Caco-2 (cell line): ENCODE results near the gene ANKRD13A. TPM values are rescaled to one million over a fixed set of nuclear protein-coding genes. Genes with fewer than 3 reads are reported as not detected.
A peak's percentile ranks its signal among the peaks of the same experiment; 100 is the strongest.

Experiments
- BruUV-seq: library from RNA; stranded (reverse); fragments of 400-500 nt; replicated peaks from 2 replicates; lab custom pipeline; 2021; lab: Mats Ljungman, UMichigan
- CTCF ChIA-PET: fragments of 300-600 bp; sonication (Branson Sonifier 250); formaldehyde crosslinking; loops from one replicate; lab custom pipeline; 2022; ENCODE audit warnings: antibody characterized with exemption; lab: Charles Lee
- POLR2A ChIA-PET: fragments of 300-600 bp; sonication (Branson Sonifier 250); formaldehyde crosslinking; loops from one replicate; lab custom pipeline; 2022; ENCODE audit warnings: antibody characterized with exemption; lab: Charles Lee
- DNase-seq, 2 experiments: peaks; one replicate each; pipeline versions ENCODE4 v3.0.0 to v3.0.0-alpha.2; 2020 to 2022
- H3K27me3 ChIP-seq: replicated peaks from 2 replicates; pipeline ENCODE4 v1.6.0; 2011; ENCODE audit warnings: low read length; ENCODE audit not compliant: control insufficient read depth, insufficient read depth
- H3K36me3 ChIP-seq: 2 replicates; pipeline ENCODE4 v1.5.1; 2011; ENCODE audit warnings: low read length; ENCODE audit not compliant: control insufficient read depth, insufficient read depth
- H3K4me1 ChIP-seq: fragments of 250-450 bp; sonication (Bioruptor Pico); 2 replicates; pipeline ENCODE4 v1.5.1; 2020; ENCODE audit warnings: mild to moderate bottlenecking
- H3K4me3 ChIP-seq: 2 replicates; pipeline ENCODE4 v1.5.1; 2011; ENCODE audit warnings: low read depth, mild to moderate bottlenecking, control low read depth, low read length
- H3K9me3 ChIP-seq: fragments of 250-450 bp; sonication (Bioruptor Pico); 2 replicates; pipeline ENCODE4 v1.5.1; 2020; ENCODE audit warnings: mild to moderate bottlenecking, moderate library complexity
- H3K27ac Mint-ChIP-seq: one replicate; pipeline ENCODE4 v1.8.0; 2022; ENCODE audit warnings: mixed read lengths; ENCODE audit not compliant: unreplicated experiment
- H3K27me3 Mint-ChIP-seq: one replicate; pipeline ENCODE4 v1.8.0; 2022; ENCODE audit warnings: mixed read lengths; ENCODE audit not compliant: insufficient read depth, unreplicated experiment
- H3K36me3 Mint-ChIP-seq: one replicate; pipeline ENCODE4 v1.8.0; 2022; ENCODE audit warnings: mild to moderate bottlenecking, mixed read lengths; ENCODE audit not compliant: insufficient read depth, unreplicated experiment
- H3K4me1 Mint-ChIP-seq: one replicate; pipeline ENCODE4 v1.8.0; 2022; ENCODE audit warnings: low read depth, mixed read lengths; ENCODE audit not compliant: unreplicated experiment
- H3K4me3 Mint-ChIP-seq: one replicate; pipeline ENCODE4 v1.8.0; 2022; ENCODE audit warnings: mild to moderate bottlenecking, moderate library complexity, mixed read lengths; ENCODE audit not compliant: unreplicated experiment
- H3K9me3 Mint-ChIP-seq: one replicate; pipeline ENCODE4 v1.8.0; 2022; ENCODE audit warnings: mixed read lengths; ENCODE audit not compliant: unreplicated experiment
- CTCF ChIP-seq, 2 experiments: fragments of 200-600 bp in 1 of 2; IDR thresholded peaks; 1 replicate in 1 of 2; 2 replicates in 1 of 2; pipeline versions ENCODE4 v1.5.1 to v1.8.0; 2011 to 2022; ENCODE audit warnings: antibody characterized with exemption in 1 of 2, control low read depth in 1 of 2, inconsistent platforms in 1 of 2, low read depth in 1 of 2, low read length in 1 of 2, mild to moderate bottlenecking in 1 of 2, moderate library complexity in 1 of 2; ENCODE audit not compliant: insufficient read depth in 1 of 2, severe bottlenecking in 1 of 2, unreplicated experiment in 1 of 2
- intact Hi-C: fragments of 100-400 bp; cut with micrococcal nuclease; formaldehyde crosslinking; loops from one replicate; pipeline ENCODE4 v1.10.0; 2022; ENCODE audit not compliant: unreplicated experiment
- total RNA-seq: library from RNA; stranded (reverse); gene quantifications from 2 replicates; pipeline ENCODE4 v1.2.3, GENCODE V29; 2022

The ANKRD13A gene
- total RNA-seq, 1 experiment from 2014 or later: 42.2 TPM

- peak in 1 of 2 experiments; percentile 16 for DNase-seq
- Mint-ChIP-seq H3K27me3 (no peaks in the 10 kb centered on the region), H3K36me3 (peaks cover 24% of the 10 kb centered on the region), H3K4me3 (peak overlapping the region; percentile 91), H3K27ac (peak overlapping the region; percentile 70), H3K4me1 (peaks cover 19% of the 10 kb centered on the region), H3K9me3 (no peaks in the 10 kb centered on the region)
- Histone ChIP-seq H3K4me1 (peaks cover 9% of the 10 kb centered on the region), H3K9me3 (no peaks in the 10 kb centered on the region), H3K36me3 (no peaks in the 10 kb centered on the region; the same call in 1 of the 2 replicates), H3K27me3 (no peaks in the 10 kb centered on the region), H3K4me3 (peak overlapping the region; percentile 74)
- no peak for TF ChIP-seq CTCF (IDR thresholded peaks at IDR 0.05; ENCODE audit: insufficient read depth in 1 of 2, low read depth in 1 of 2, low read length in 1 of 2, severe bottlenecking in 1 of 2, unreplicated experiment in 1 of 2)
- TSS peak; percentile 54 for BruUV-seq
- ChIA-PET POLR2A (no interaction called here), CTCF (no interaction called here)
- intact Hi-C loops: loop anchor here (5.0 kb wide), 1 partner anchor 37 kb away; no protein-coding TSS in a partner anchor
Measured at GRCh38 chr12:109999983-110000505, 814 bp downstream of the ANKRD13A start.

- Mint-ChIP-seq H3K4me3 (no peak overlapping the region), H3K27me3 (no peaks in the 10 kb centered on the region), H3K9me3 (no peaks in the 10 kb centered on the region), H3K27ac (no peak overlapping the region), H3K4me1 (peaks cover 18% of the 10 kb centered on the region), H3K36me3 (peaks cover 24% of the 10 kb centered on the region)
- no peak for DNase-seq
- POLR2A ChIA-PET: no interaction called here
- CTCF ChIA-PET: no interaction called here
- H3K4me1 ChIP-seq: peaks cover 6% of the 10 kb centered on the region
- intact Hi-C loops: no loop called here
- no peak for TF ChIP-seq CTCF (IDR thresholded peaks at IDR 0.05; ENCODE audit: insufficient read depth in 1 of 2, low read depth in 1 of 2, low read length in 1 of 2, severe bottlenecking in 1 of 2, unreplicated experiment in 1 of 2)
- H3K27me3 ChIP-seq: no peaks in the 10 kb centered on the region
- no peaks in the 10 kb centered on the region; the same call in 1 of the 2 replicates for H3K36me3 ChIP-seq
- no peaks in the 10 kb centered on the region for H3K9me3 ChIP-seq
- H3K4me3 ChIP-seq: no peak overlapping the region
- BruUV-seq: no TSS peak
Measured at GRCh38 chr12:110001596-110001995, 2.4 kb downstream of the ANKRD13A start.

- Mint-ChIP-seq H3K27me3 (no peaks in the 10 kb centered on the region), H3K36me3 (peaks cover 24% of the 10 kb centered on the region), H3K4me1 (peaks cover 14% of the 10 kb centered on the region), H3K4me3 (no peak overlapping the region), H3K9me3 (no peaks in the 10 kb centered on the region), H3K27ac (no peak overlapping the region)
- Histone ChIP-seq H3K27me3 (no peaks in the 10 kb centered on the region), H3K4me1 (peaks cover 4% of the 10 kb centered on the region; the same call in 1 of the 2 replicates), H3K9me3 (no peaks in the 10 kb centered on the region), H3K36me3 (no peaks in the 10 kb centered on the region; the same call in 1 of the 2 replicates), H3K4me3 (no peak overlapping the region)
- BruUV-seq: no TSS peak
- intact Hi-C loops: no loop called here
- DNase-seq: no peak
- no peak for TF ChIP-seq CTCF (IDR thresholded peaks at IDR 0.05; ENCODE audit: insufficient read depth in 1 of 2, low read depth in 1 of 2, low read length in 1 of 2, severe bottlenecking in 1 of 2, unreplicated experiment in 1 of 2)
- CTCF ChIA-PET: no interaction called here
- POLR2A ChIA-PET: no interaction called here
Measured at GRCh38 chr12:110002676-110003515, 3.7 kb downstream of the ANKRD13A start.
